ENCODE results near the gene CREB3L1.

DNA sequence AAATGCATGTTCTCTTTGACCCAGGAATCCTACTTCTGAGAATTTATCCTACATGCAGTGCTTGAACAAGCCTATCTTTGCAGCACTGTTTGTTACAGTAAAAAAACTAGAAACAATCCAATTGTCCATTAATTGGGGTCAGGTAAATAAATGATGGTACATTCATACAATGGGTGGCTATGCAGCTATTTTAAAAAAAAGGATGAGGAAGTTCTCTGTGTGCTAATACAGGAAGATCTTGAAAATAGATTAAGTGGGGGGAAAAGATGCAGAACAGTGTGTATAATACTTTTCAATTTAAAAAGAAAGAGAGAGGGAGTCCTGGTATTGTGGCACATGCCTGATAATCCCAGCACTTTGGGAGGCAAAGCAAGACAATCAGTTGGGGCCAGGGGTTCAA is 9.5 kb upstream of the CREB3L1 start:
- TF ChIP-seq EZH2phosphoT487 (IDR thresholded peaks at IDR 0.05; ENCODE audit: borderline replicate concordance, low read length) = no peak
- no peak for TF ChIP-seq CTCF (conservative IDR thresholded peaks at IDR 0.05; ENCODE audit: low read depth, low read length)
- no peak for TF ChIP-seq EZH2 (IDR thresholded peaks at IDR 0.05; ENCODE audit: low read length, unreplicated experiment)
